Liver (tissue), 9 donors: ENCODE measurements around the gene TPRN. TPM values are rescaled to one million over a fixed set of nuclear protein-coding genes. Genes with fewer than 3 reads are reported as not detected.

ENCODE experiments used
- DNase-seq: peaks from one replicate; pipeline ENCODE4 v3.0.0-alpha.2; 2017; ENCODE audit warnings: low spot score
- H3K27ac ChIP-seq, 2 donors: one replicate each; pipeline ENCODE4 v1.7.0; 2013; ENCODE audit warnings: inconsistent platforms in 2 of 2, low read length in 2 of 2, control low read depth in 1 of 2, low read depth in 1 of 2, mild to moderate bottlenecking in 1 of 2
- H3K27me3 ChIP-seq, 4 donors: one replicate each; pipeline versions ENCODE4 v1.6.1 to v1.7.0; 2013; ENCODE audit warnings: low read length in 3 of 4, inconsistent platforms in 1 of 4, mild to moderate bottlenecking in 1 of 4, moderate library complexity in 1 of 4; ENCODE audit not compliant: control insufficient read depth in 4 of 4, insufficient read depth in 4 of 4
- H3K36me3 ChIP-seq, 4 donors: one replicate each; pipeline versions ENCODE4 v1.6.1 to v1.7.0; 2013; ENCODE audit warnings: low read length in 3 of 4, mild to moderate bottlenecking in 3 of 4, low read depth in 1 of 4, moderate library complexity in 1 of 4; ENCODE audit not compliant: control insufficient read depth in 4 of 4, insufficient read depth in 3 of 4
- H3K4me1 ChIP-seq, 4 donors: one replicate each; pipeline versions ENCODE4 v1.6.1 to v1.7.0; 2013; ENCODE audit warnings: low read length in 3 of 4, mild to moderate bottlenecking in 3 of 4, moderate library complexity in 1 of 4; ENCODE audit not compliant: control insufficient read depth in 4 of 4, insufficient read depth in 4 of 4
- H3K4me3 ChIP-seq, 3 donors: one replicate each; pipeline versions ENCODE4 v1.6.1 to v1.7.0; 2013; ENCODE audit warnings: low read length in 3 of 3, control low read depth in 1 of 3, low read depth in 1 of 3, mild to moderate bottlenecking in 1 of 3
- H3K9ac ChIP-seq, 2 donors: one replicate each; pipeline ENCODE4 v1.7.0; 2013; ENCODE audit warnings: low read length in 2 of 2, mild to moderate bottlenecking in 2 of 2, moderate library complexity in 2 of 2, control low read depth in 1 of 2, low read depth in 1 of 2
- H3K9me3 ChIP-seq, 4 donors: one replicate each; pipeline versions ENCODE4 v1.6.1 to v1.7.0; 2013; ENCODE audit warnings: low read length in 3 of 4; ENCODE audit not compliant: control insufficient read depth in 4 of 4
- EGR1 ChIP-seq, 2 donors: IDR thresholded peaks; 2 replicates each; pipeline ENCODE4 v1.6.1; 2016 to 2018; ENCODE audit warnings: antibody characterized with exemption in 2 of 2, low read depth in 2 of 2
- FOXA1 ChIP-seq: IDR thresholded peaks from 2 replicates; pipeline ENCODE4 v1.6.1; 2016; ENCODE audit warnings: antibody characterized with exemption
- FOXA2 ChIP-seq: IDR thresholded peaks from 2 replicates; pipeline ENCODE4 v1.6.1; 2016; ENCODE audit warnings: antibody characterized with exemption
- GABPA ChIP-seq, 2 donors: IDR thresholded peaks in 1 of 2; conservative IDR thresholded peaks in 1 of 2; 2 replicates each; pipeline ENCODE4 v1.6.1; 2016; ENCODE audit warnings: antibody characterized with exemption in 2 of 2, mild to moderate bottlenecking in 1 of 2, moderate library complexity in 1 of 2
- HNF4A ChIP-seq, 2 donors: conservative IDR thresholded peaks; 2 replicates each; pipeline ENCODE4 v1.6.1; 2016; ENCODE audit warnings: antibody characterized with exemption in 2 of 2, mild to moderate bottlenecking in 2 of 2
- HNF4G ChIP-seq: IDR thresholded peaks from 2 replicates; pipeline ENCODE4 v1.6.1; 2016; ENCODE audit warnings: antibody characterized with exemption
- JUND ChIP-seq, 2 donors: IDR thresholded peaks; 2 replicates each; pipeline ENCODE4 v1.6.1; 2016; ENCODE audit warnings: antibody characterized with exemption in 2 of 2
- NR2F2 ChIP-seq: IDR thresholded peaks from 2 replicates; pipeline ENCODE4 v1.6.1; 2016; ENCODE audit warnings: antibody characterized with exemption
- RAD21 ChIP-seq, 2 donors: IDR thresholded peaks; 2 replicates each; pipeline ENCODE4 v1.6.1; 2016; ENCODE audit warnings: antibody characterized with exemption in 2 of 2, mild to moderate bottlenecking in 2 of 2
- RXRA ChIP-seq, 2 donors: IDR thresholded peaks; 2 replicates each; pipeline ENCODE4 v1.6.1; 2017 to 2018; ENCODE audit warnings: antibody characterized with exemption in 2 of 2, mild to moderate bottlenecking in 1 of 2
- SP1 ChIP-seq: IDR thresholded peaks from 2 replicates; pipeline ENCODE4 v1.6.1; 2018; ENCODE audit warnings: antibody characterized with exemption, mild to moderate bottlenecking
- TAF1 ChIP-seq: conservative IDR thresholded peaks from 2 replicates; pipeline ENCODE4 v1.6.1; 2016; ENCODE audit warnings: antibody characterized with exemption, mild to moderate bottlenecking
- YY1 ChIP-seq: IDR thresholded peaks from 2 replicates; pipeline ENCODE4 v1.6.1; 2016; ENCODE audit warnings: antibody characterized with exemption, mild to moderate bottlenecking
- WGBS: extraction: QIAGEN DNeasy Blood & Tissue Kit; methylation state at CpG from one replicate; pipeline ENCODE4 v1.1.7; 2013; 5-methylcytosine and 5-hydroxymethylcytosine counted together
- polyA plus RNA-seq, 2 donors: library from polyadenylated mRNA; stranded (reverse) in 1 of 2; unstranded in 1 of 2; fragments of 200-250 nt in 1 of 2; fragments of >200 nt in 1 of 2; fragmentation: Nextera tagmentation in 1 of 2; extraction: Ambion mirVana in 1 of 2; gene quantifications; one replicate each; pipeline versions ENCODE4 v1.2.1 to v1.2.3, GENCODE V29; 2013 to 2015
- total RNA-seq, 2 donors: library from RNA; depleted of rRNA; stranded (reverse); fragments of >200 nt; gene quantifications; one replicate each; pipeline ENCODE4 v1.2.3, GENCODE V29; 2014
- TF ChIP-seq, protein P1 (sequence below): IDR thresholded peaks from 2 replicates; pipeline ENCODE4 v1.6.1; 2016; ENCODE audit warnings: antibody characterized with exemption
- TF ChIP-seq, protein P2 (sequence below): fragments of 150-350 bp; IDR thresholded peaks from 2 replicates; pipeline ENCODE4 v1.5.1; 2017; ENCODE audit warnings: improper control_type of control experiment, low read depth, low read length; ENCODE audit not compliant: missing input control
- TF ChIP-seq, protein P3 (sequence below): IDR thresholded peaks from 2 replicates; pipeline ENCODE4 v1.6.1; 2016; ENCODE audit warnings: antibody characterized with exemption, mild to moderate bottlenecking
- TF ChIP-seq, protein P4 (sequence below): IDR thresholded peaks from 2 replicates; pipeline ENCODE4 v1.6.1; 2016; ENCODE audit warnings: antibody characterized with exemption
- TF ChIP-seq, protein P5 (sequence below): IDR thresholded peaks from 2 replicates; pipeline ENCODE4 v1.6.1; 2016; ENCODE audit warnings: antibody characterized with exemption
- donor health status: healthy.
- donor health status: healthy.
- donor health status: healthy.
- donor health status: healthy.
- donor health status: healthy.

Gene TPRN
- total and polyA plus RNA-seq, 4 donors = 5.4 to 20.1 (median 11.1) TPM

DNA sequence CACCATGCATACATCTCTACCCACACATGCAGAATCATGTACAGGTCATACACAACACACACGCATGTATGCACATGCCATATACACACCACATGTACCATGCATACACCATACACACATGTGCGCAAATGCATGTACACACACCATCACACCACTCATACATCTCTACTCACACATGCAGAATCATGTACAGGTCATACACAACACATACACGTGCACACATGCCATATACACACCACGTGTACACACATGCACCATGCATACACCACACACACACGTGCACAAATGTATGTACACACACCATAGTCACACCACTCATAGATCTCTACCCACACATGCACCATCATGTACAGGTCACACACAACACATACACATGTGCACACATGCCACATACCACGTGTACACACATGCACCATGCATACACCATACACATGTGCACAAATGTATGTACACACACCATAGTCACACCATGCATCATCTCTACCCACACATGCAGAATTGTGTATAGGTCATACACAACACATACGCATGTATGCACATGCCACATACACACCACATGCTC lies 47.6 kb downstream of the TPRN start:
- TF ChIP-seq, protein P1, sequence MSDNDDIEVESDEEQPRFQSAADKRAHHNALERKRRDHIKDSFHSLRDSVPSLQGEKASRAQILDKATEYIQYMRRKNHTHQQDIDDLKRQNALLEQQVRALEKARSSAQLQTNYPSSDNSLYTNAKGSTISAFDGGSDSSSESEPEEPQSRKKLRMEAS = no peak
- TF ChIP-seq YY1 (no peak), NR2F2 (no peak), HNF4G (no peak), FOXA1 (no peak), FOXA2 (no peak), GABPA (IDR thresholded peaks at IDR 0.05 in 1 of 2, conservative IDR thresholded peaks at IDR 0.05 in 1 of 2) (no peak), EGR1 (IDR thresholded peaks at IDR 0.05; ENCODE audit: low read depth in 2 of 2) (no peak), RXRA (IDR thresholded peaks at IDR 0.05) (no peak), SP1 (no peak), TAF1 (no peak), RAD21 (IDR thresholded peaks at IDR 0.05) (no peak), HNF4A (conservative IDR thresholded peaks at IDR 0.05) (no peak), JUND (IDR thresholded peaks at IDR 0.05) (no peak)
- TF ChIP-seq, protein P2, sequence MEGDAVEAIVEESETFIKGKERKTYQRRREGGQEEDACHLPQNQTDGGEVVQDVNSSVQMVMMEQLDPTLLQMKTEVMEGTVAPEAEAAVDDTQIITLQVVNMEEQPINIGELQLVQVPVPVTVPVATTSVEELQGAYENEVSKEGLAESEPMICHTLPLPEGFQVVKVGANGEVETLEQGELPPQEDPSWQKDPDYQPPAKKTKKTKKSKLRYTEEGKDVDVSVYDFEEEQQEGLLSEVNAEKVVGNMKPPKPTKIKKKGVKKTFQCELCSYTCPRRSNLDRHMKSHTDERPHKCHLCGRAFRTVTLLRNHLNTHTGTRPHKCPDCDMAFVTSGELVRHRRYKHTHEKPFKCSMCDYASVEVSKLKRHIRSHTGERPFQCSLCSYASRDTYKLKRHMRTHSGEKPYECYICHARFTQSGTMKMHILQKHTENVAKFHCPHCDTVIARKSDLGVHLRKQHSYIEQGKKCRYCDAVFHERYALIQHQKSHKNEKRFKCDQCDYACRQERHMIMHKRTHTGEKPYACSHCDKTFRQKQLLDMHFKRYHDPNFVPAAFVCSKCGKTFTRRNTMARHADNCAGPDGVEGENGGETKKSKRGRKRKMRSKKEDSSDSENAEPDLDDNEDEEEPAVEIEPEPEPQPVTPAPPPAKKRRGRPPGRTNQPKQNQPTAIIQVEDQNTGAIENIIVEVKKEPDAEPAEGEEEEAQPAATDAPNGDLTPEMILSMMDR = no peak
- TF ChIP-seq, protein P3, sequence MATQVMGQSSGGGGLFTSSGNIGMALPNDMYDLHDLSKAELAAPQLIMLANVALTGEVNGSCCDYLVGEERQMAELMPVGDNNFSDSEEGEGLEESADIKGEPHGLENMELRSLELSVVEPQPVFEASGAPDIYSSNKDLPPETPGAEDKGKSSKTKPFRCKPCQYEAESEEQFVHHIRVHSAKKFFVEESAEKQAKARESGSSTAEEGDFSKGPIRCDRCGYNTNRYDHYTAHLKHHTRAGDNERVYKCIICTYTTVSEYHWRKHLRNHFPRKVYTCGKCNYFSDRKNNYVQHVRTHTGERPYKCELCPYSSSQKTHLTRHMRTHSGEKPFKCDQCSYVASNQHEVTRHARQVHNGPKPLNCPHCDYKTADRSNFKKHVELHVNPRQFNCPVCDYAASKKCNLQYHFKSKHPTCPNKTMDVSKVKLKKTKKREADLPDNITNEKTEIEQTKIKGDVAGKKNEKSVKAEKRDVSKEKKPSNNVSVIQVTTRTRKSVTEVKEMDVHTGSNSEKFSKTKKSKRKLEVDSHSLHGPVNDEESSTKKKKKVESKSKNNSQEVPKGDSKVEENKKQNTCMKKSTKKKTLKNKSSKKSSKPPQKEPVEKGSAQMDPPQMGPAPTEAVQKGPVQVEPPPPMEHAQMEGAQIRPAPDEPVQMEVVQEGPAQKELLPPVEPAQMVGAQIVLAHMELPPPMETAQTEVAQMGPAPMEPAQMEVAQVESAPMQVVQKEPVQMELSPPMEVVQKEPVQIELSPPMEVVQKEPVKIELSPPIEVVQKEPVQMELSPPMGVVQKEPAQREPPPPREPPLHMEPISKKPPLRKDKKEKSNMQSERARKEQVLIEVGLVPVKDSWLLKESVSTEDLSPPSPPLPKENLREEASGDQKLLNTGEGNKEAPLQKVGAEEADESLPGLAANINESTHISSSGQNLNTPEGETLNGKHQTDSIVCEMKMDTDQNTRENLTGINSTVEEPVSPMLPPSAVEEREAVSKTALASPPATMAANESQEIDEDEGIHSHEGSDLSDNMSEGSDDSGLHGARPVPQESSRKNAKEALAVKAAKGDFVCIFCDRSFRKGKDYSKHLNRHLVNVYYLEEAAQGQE = no peak
- TF ChIP-seq, protein P4, sequence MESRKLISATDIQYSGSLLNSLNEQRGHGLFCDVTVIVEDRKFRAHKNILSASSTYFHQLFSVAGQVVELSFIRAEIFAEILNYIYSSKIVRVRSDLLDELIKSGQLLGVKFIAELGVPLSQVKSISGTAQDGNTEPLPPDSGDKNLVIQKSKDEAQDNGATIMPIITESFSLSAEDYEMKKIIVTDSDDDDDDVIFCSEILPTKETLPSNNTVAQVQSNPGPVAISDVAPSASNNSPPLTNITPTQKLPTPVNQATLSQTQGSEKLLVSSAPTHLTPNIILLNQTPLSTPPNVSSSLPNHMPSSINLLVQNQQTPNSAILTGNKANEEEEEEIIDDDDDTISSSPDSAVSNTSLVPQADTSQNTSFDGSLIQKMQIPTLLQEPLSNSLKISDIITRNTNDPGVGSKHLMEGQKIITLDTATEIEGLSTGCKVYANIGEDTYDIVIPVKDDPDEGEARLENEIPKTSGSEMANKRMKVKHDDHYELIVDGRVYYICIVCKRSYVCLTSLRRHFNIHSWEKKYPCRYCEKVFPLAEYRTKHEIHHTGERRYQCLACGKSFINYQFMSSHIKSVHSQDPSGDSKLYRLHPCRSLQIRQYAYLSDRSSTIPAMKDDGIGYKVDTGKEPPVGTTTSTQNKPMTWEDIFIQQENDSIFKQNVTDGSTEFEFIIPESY = no peak
- TF ChIP-seq, protein P5, sequence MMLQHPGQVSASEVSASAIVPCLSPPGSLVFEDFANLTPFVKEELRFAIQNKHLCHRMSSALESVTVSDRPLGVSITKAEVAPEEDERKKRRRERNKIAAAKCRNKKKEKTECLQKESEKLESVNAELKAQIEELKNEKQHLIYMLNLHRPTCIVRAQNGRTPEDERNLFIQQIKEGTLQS = no peak
- no peaks in the 10 kb centered on the region for H3K9me3 ChIP-seq
- no peaks in the 10 kb centered on the region for H3K4me1 ChIP-seq
- H3K27ac ChIP-seq = no peak overlapping the region
- no peak overlapping the region for H3K9ac ChIP-seq
- no peak overlapping the region for H3K4me3 ChIP-seq
- WGBS = 87% methylated on average over 7 of the region's 7 CpGs
- no peaks in the 10 kb centered on the region for H3K36me3 ChIP-seq
- DNase-seq = no peak
- H3K27me3 ChIP-seq = peaks cover 0 to 9% (median 3%) of the 10 kb centered on the region in 4 donors
